ENCODE measurements around the gene FURIN.

GRCh38 chr15:90855139-90855538 is 13.2 kb upstream of the FURIN start:
- TF ChIP-seq, protein P1, sequence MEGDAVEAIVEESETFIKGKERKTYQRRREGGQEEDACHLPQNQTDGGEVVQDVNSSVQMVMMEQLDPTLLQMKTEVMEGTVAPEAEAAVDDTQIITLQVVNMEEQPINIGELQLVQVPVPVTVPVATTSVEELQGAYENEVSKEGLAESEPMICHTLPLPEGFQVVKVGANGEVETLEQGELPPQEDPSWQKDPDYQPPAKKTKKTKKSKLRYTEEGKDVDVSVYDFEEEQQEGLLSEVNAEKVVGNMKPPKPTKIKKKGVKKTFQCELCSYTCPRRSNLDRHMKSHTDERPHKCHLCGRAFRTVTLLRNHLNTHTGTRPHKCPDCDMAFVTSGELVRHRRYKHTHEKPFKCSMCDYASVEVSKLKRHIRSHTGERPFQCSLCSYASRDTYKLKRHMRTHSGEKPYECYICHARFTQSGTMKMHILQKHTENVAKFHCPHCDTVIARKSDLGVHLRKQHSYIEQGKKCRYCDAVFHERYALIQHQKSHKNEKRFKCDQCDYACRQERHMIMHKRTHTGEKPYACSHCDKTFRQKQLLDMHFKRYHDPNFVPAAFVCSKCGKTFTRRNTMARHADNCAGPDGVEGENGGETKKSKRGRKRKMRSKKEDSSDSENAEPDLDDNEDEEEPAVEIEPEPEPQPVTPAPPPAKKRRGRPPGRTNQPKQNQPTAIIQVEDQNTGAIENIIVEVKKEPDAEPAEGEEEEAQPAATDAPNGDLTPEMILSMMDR (conservative IDR thresholded peaks at IDR 0.05; ENCODE audit: low read length), result no peak
- TF ChIP-seq EZH2phosphoT487 (IDR thresholded peaks at IDR 0.05; ENCODE audit: borderline replicate concordance, low read depth, low read length), result no peak
